Pulmonary artery endothelial cell (primary cell): ENCODE results near the gene PLEKHA7. TPM values are rescaled to one million over a fixed set of nuclear protein-coding genes. Genes with fewer than 3 reads are reported as not detected.

Experiments used
- DNase-seq: peaks from one replicate; pipeline ENCODE4 v3.0.0-alpha.2; 2011; ENCODE audit warnings: low read depth, low spot score
- total RNA-seq: library from RNA; depleted of rRNA; stranded (reverse); fragments of >200 nt; gene quantifications from 2 replicates; pipeline ENCODE4 v1.2.3, GENCODE V29; 2014

Gene PLEKHA7
- total RNA-seq, 1 donor from 2014 or later: 0.20 TPM

GRCh38 chr11:16749092-16749491 is 265.1 kb downstream of the PLEKHA7 start:
- no peak for DNase-seq

- DNase-seq: no peak
These were observed 268.1 kb downstream of the PLEKHA7 start for GRCh38 chr11:16745950-16746605.

GRCh38 chr11:16744128-16744725 is 270.0 kb downstream of the PLEKHA7 start:
- no peak for DNase-seq

GRCh38 chr11:16743478-16743877 is 270.7 kb downstream of the PLEKHA7 start:
- no peak for DNase-seq

- DNase-seq: no peak
These were observed 272.7 kb downstream of the PLEKHA7 start for GRCh38 chr11:16741473-16741872.

GRCh38 chr11:16738947-16739815 is 275.0 kb downstream of the PLEKHA7 start:
- DNase-seq: no peak

- peak; percentile 89 for DNase-seq
These were observed 275.8 kb downstream of the PLEKHA7 start, which contains the start of gene C11orf58 for GRCh38 chr11:16738193-16738946. C11orf58 (plus strand) TSS chr11:16738647; CDS start chr11:16738779, 132 bp downstream.

- DNase-seq: no peak
These were observed 276.4 kb downstream of the PLEKHA7 start for GRCh38 chr11:16737818-16738192.

Other genes starting within 250 kb of the PLEKHA7 start
- gene RPS13, start 63.3 kb upstream of the PLEKHA7 start, total RNA-seq: 801 and 1,127 TPM in 2 replicates
- gene PIK3C2A, start 193.6 kb upstream of the PLEKHA7 start, total RNA-seq: 130 and 241 TPM in 2 replicates